Chondrocyte (in vitro differentiated cells): ENCODE measurements around the gene MN1. TPM values are rescaled to one million over a fixed set of nuclear protein-coding genes. Genes with fewer than 3 reads are reported as not detected.

Experiments
- DNase-seq: peaks from one replicate; pipeline ENCODE4 v3.0.0; 2021; ENCODE audit warnings: mixed read lengths, low spot score
- H3K27ac Mint-ChIP-seq: one replicate; pipeline ENCODE4 v1.8.0; 2021; ENCODE audit warnings: mild to moderate bottlenecking, moderate library complexity, mixed read lengths; ENCODE audit not compliant: unreplicated experiment
- H3K27me3 Mint-ChIP-seq: 2 replicates; pipeline ENCODE4 v1.8.0; 2021; ENCODE audit warnings: low read depth, mixed read lengths
- H3K36me3 Mint-ChIP-seq: 2 replicates; pipeline ENCODE4 v1.8.0; 2021; ENCODE audit warnings: low read depth, mixed read lengths
- H3K4me1 Mint-ChIP-seq: 2 replicates; pipeline ENCODE4 v1.8.0; 2021; ENCODE audit warnings: low read depth, mild to moderate bottlenecking, mixed read lengths
- H3K4me3 Mint-ChIP-seq: one replicate; pipeline ENCODE4 v1.8.0; 2021; ENCODE audit warnings: mild to moderate bottlenecking, moderate library complexity, mixed read lengths; ENCODE audit not compliant: unreplicated experiment
- H3K9me3 Mint-ChIP-seq: 2 replicates; pipeline ENCODE4 v1.8.0; 2021; ENCODE audit warnings: low read depth, mixed read lengths
- CTCF ChIP-seq: fragments of 200-600 bp; sonication (generic); IDR thresholded peaks from 2 replicates; pipeline ENCODE4 v1.5.0; 2021; ENCODE audit warnings: antibody characterized with exemption, mild to moderate bottlenecking, moderate library complexity
- total RNA-seq: library from RNA; stranded (reverse); gene quantifications from 3 replicates; pipeline ENCODE4 v1.2.1, GENCODE V29; 2021

The MN1 gene
- total RNA-seq, 1 donor from 2014 or later, result 119 TPM

- peaks cover 3% of the 10 kb centered on the region for H3K9me3 Mint-ChIP-seq
- DNase-seq, result no peak
- H3K4me1 Mint-ChIP-seq, result peaks cover 65% of the 10 kb centered on the region
- no peak overlapping the region for H3K4me3 Mint-ChIP-seq
- TF ChIP-seq CTCF, result peak; percentile 48
- H3K27ac Mint-ChIP-seq, result peak overlapping the region; percentile 91
- H3K27me3 Mint-ChIP-seq, result no peaks in the 10 kb centered on the region
- no peaks in the 10 kb centered on the region for H3K36me3 Mint-ChIP-seq
Observed at GRCh38 chr22:27726686-27727449, 74.7 kb downstream of the MN1 start.

DNA sequence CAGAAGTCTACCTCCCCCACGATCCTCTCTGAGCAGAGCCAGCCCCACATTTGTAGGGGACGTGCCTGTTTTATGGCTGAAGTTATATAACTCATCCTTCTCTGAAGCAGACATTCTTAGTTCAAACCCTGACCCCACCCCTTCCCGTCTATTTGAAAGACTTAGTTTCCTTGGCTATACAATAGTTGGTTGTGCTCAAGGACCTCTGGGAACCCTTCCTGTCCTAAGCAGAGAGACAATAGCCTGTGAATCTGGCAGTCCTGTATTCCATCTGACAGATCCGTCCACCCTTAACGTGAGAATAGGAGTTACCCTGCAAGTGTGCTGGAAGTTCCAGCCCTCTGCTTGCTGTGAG is 75.2 kb downstream of the MN1 start:
- H3K4me3 Mint-ChIP-seq, result no peak overlapping the region
- TF ChIP-seq CTCF, result no peak
- peaks cover 3% of the 10 kb centered on the region for H3K9me3 Mint-ChIP-seq
- peak overlapping the region; percentile 91 for H3K27ac Mint-ChIP-seq
- no peaks in the 10 kb centered on the region for H3K36me3 Mint-ChIP-seq
- no peak for DNase-seq
- H3K4me1 Mint-ChIP-seq, result peaks cover 65% of the 10 kb centered on the region
- no peaks in the 10 kb centered on the region for H3K27me3 Mint-ChIP-seq

DNA sequence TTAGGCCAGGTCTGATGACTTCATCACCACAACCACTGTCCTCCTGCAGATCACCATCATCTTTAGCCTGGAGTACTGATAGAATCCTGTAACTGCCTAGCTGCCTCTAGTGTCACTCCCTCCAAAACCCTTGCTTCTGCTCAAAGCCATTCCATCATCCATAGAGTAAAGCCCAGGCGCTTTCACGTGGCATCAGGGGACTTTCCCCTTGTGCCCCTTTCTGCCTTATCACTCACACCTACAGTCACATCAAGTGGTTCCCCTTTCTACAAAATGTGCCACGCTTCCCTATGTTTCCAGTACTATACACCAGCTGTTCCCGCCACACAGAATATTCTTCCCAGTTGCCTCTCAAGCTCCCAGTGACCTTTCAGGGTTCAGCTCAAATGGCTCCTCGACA is 75.9 kb downstream of the MN1 start:
- no peaks in the 10 kb centered on the region for H3K27me3 Mint-ChIP-seq
- peaks cover 3% of the 10 kb centered on the region for H3K9me3 Mint-ChIP-seq
- no peak for TF ChIP-seq CTCF
- no peak for DNase-seq
- H3K36me3 Mint-ChIP-seq, result no peaks in the 10 kb centered on the region
- H3K4me1 Mint-ChIP-seq, result peaks cover 71% of the 10 kb centered on the region
- peak overlapping the region; percentile 91 for H3K27ac Mint-ChIP-seq
- no peak overlapping the region for H3K4me3 Mint-ChIP-seq

DNA sequence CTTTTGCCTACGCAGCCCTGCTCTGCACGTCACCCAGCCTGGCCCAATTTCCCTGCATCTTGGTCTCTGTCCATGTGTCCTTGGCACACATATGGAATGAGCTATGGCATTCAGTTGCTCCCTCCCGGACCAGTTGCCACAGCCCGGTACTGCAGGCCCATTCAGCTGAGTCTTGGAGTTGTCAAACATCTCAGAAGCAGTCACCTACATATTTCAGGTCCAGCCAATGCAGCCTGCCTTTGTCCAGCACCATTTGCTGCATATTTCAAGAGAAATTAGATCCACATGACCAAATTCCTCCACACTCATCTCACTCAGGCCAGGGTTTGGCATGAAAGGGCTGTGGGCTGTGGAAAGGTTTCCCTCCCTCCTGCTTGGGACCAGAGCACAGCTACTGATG is 76.8 kb downstream of the MN1 start:
- no peak for DNase-seq
- Mint-ChIP-seq H3K9me3 (peaks cover 3% of the 10 kb centered on the region), H3K27ac (peak overlapping the region; percentile 79), H3K36me3 (no peaks in the 10 kb centered on the region), H3K4me3 (no peak overlapping the region), H3K4me1 (peaks cover 68% of the 10 kb centered on the region), H3K27me3 (no peaks in the 10 kb centered on the region)
- TF ChIP-seq CTCF, result no peak

DNA sequence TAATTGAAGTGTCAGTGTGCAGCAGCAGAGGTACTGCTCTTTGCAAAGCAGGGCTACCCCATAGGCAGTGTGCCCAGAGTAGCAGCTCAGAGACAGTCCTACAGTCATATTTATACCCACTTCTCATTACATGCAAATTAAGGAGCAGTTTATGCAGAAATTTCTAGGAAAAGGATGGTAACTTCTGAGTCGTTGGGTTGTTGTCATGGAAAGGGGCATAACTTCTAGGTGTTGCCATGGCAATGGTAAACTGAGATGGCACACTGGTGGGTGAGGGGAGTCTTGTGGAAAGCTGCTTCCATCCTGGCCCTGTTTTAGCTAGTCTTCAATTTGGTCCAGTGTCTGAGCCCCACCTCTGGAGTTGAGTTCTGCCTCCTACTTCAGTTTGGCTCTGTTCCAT is 77.4 kb downstream of the MN1 start:
- no peak overlapping the region for H3K4me3 Mint-ChIP-seq
- H3K36me3 Mint-ChIP-seq, result no peaks in the 10 kb centered on the region
- peaks cover 3% of the 10 kb centered on the region for H3K9me3 Mint-ChIP-seq
- H3K27me3 Mint-ChIP-seq, result no peaks in the 10 kb centered on the region
- no peak overlapping the region for H3K27ac Mint-ChIP-seq
- TF ChIP-seq CTCF, result no peak
- no peak for DNase-seq
- H3K4me1 Mint-ChIP-seq, result peaks cover 67% of the 10 kb centered on the region
